NCI-H2081 (cell line): Measurements from ENCODE around the gene DENND4B.

Experiments used
- DNase-seq, 2 experiments: peaks; one replicate each; lab custom pipeline; 2025; lab: John Stamatoyannopoulos, UW

Gene DENND4B

GRCh38 chr1:153968408-153968807 is 21.9 kb upstream of the DENND4B start:
- DNase-seq = peak in 1 of 2 experiments; percentile 34

DNA sequence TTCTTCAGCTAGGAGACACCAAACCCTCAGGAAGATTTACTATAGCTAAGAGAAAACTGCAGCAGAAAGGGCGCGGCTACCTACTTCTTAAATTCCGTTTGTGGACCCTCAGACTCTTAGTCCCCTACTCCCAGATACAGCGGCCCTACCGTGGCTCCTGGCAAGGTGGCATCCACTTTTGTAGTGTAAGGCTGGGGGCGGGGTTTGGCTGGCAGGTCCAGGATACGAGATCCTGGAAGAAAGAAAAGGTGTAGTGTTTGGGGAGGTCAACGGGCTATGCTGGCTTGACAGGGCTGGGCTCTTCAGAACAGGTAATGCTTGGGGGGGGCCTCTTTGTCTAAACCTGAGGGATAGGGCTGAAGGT is 21.5 kb upstream of the DENND4B start:
- DNase-seq = peak; percentile 48 to 55

DNA sequence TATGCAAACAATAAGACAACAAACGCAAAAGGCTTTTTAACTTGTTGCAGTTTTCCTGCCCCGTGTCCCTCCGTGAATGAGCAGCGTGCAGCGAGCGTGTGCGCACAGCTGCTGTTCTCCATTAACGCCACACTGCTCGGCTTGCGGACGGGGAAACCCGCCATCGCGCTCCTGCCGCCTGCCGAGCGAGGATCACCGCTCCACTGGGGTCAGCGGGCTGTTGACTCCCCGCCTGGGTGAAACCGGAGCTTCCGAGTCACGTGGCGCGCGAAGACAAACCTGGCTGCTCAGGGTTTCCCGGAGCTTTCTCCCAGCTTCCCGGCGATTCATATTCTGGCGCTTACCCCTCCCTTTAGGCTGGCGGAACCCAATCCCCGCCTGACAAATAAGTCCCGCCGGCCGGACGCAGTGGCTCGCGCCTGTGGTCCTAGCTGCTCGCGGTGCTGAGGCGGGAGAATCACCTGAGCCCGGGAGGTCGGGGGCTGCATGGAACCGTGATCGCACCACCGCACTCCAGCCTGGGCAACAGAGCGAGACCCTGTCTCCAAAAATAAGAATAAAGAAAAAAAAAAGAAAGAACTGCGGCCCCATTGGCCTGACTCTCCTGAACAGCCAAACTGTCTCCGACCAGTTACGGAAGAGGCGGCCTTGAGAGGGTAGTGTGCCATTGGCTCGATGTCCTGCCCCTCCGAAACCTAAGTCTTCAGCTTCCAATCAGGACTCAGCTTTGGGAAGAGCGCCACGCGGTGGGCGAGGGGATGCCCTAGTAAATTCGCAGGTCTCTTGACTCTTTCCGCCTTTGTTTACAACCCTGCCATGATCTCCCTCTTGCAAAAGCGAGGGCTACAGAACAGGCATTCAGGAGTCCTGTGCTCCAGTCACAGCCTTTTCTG is 20.8 kb upstream of the DENND4B start, which contains the start of gene CREB3L4:
TSS of gene CREB3L4 (plus strand) at position 796 of the 893 bp plus-strand sequence. CDS start 624 bp downstream, outside the sequence.
- DNase-seq = peak; percentile 98 to 100

- DNase-seq = peak; percentile 30 to 60
Measured at GRCh38 chr1:153963850-153964331, 17.4 kb upstream of the DENND4B start.

GRCh38 chr1:153963030-153963849 is 16.7 kb upstream of the DENND4B start, which contains the start of gene SLC39A1:
Gene SLC39A1 (minus strand): TSS chr1:153963537. CDS start chr1:153962715, 822 bp downstream.
- peak; percentile 99 to 100 for DNase-seq

- DNase-seq = no peak
Measured at GRCh38 chr1:153962088-153963029, 15.8 kb upstream of the DENND4B start.

DNA sequence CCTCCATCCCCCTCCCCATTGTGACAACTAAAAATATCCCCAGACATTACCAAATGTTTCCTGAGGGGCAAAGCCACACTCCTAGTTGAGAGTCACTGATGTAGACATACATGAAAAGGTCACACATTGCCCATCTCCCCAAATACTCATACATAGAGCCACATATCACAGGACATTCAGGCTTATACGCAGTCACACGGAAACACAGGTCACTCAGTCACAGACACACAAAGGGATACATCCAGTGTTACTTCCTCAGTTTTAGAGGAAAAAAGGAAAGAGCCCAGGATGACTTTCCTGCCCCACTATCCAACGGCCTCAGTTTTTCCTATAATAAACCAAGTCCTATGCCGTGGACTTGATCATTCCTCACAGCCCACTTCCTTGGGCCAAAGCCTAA is 14.9 kb upstream of the DENND4B start:
- no peak for DNase-seq

DNA sequence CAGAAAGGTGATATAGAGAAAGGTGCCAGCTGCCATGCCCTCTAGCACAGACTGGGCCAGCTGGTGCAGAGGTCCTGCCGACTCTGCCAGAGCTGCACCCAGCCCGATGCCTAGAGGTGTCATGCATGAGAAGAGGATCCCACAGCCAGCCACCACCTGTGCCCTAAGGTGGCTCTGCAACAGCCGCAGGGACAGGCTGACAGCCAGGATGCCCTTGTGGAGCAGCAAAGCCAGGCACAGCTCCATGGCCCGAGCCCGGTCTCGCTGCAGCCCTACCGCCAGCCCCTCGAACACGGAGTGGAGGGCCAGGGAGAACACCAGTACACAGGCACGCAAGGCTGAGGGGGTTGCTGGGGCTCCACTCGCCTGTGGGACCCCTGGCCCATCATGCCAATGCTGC is 13.7 kb upstream of the DENND4B start:
- no peak for DNase-seq

- no peak for DNase-seq
Measured at GRCh38 chr1:153959454-153959853, 12.9 kb upstream of the DENND4B start.

GRCh38 chr1:153958961-153959260 is 12.4 kb upstream of the DENND4B start:
- DNase-seq = no peak

GRCh38 chr1:153958111-153958960 is 11.8 kb upstream of the DENND4B start, which contains the start of gene CRTC2:
Gene CRTC2 (minus strand): TSS chr1:153958612. CDS start chr1:153958497, 115 bp downstream.
- peak; percentile 99 to 100 for DNase-seq

GRCh38 chr1:153957744-153958110 is 11.2 kb upstream of the DENND4B start:
- peak in 1 of 2 experiments; percentile 56 for DNase-seq

DNA sequence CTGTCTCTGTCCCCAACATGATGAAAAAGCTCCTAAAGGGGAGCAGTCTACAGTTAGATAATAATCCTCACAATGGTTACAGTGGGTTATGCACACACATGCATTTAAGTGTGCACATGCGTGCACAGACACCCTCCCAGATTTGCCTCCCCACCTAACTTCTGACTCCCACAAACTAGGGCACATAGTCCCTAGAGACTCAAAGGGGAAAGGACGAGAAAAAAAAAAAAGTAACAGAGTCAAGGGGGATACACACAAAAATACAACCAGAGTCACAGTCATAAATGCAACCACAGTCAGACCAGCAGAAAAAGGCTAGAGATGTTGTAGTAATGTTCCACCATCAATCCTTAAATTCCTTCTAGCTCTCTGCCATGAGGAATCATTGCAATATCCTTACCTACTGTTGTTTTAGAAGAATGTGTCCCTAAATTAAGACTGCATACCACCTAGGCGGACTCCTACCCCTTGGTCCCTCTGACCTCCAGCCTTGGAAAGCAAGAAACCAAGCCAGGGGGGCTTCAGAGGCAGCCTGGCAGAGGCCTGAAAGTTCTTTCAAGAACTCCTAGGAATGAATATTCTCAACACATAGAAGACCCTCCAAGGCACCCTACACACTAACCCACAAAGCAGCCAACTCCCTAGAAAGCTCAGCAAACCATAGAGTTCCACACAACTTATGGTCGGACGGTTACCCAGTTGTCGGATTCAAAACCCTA is 10.6 kb upstream of the DENND4B start:
- no peak for DNase-seq

- DNase-seq = no peak
Measured at GRCh38 chr1:153954826-153955225, 8.3 kb upstream of the DENND4B start.

DNA sequence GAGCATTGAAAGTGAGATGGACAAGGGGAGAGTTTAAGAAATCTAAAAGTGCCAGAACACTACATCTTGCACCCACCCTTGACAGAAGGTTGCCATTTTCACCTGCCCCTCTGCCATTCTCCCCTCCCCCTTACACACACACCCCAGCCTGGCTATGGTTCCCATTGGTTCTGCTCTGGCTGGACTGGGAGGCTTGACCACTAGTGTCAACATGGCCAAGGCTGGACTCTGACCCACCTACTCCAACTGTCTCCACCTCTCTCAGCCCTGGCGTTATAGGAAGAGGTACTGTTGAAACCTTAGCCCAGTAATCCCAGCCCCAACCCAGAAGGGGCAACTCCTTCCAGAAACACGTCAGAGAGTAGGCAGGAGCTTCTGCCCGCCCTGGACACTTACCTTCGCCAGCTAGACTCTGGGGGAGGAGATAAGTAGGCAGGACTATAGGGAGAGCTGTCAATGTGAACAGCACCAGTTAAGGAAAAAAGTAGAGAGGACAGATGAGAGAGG is 7.4 kb upstream of the DENND4B start:
- DNase-seq = no peak

DNA sequence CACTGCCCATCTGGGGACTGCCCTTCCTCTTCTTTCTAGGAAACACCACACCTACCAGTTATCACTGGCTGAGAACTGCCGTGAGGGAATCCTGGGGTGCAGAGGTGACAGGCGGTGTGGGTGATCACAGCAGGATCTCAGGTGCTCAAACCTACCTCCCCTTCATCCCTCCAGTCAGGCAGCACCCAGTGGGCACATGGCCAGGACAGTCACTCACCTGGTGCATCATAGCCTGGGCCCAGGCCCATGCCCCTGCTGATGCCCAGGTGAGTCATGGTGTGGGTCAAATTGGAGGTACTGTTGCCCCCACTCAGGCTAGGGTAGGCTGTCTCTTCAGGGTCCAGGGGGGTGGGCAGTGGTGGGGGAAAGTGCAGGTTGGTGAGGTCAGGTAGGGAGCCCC is 5.3 kb upstream of the DENND4B start:
- no peak for DNase-seq

DNA sequence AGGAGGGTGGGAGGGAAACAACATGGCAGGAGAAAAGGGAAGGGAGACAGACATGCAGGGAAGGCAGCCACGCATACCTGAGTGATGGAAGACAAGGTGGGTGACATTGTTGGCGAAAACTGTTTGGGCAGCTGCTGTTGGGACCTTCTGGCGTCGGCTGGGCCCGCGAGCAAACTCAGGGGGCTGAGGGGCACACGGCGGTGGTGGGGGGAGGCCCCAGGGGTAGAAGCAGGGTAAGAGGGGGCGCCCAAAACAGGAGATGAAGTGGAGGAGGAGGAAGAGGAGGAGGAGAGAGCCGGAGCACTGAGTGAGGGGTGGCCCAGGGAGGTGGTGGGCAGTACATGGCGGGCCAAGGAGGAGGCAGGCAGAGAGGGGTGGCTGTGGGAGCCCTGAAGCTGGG is 4.7 kb upstream of the DENND4B start:
- no peak for DNase-seq

DNA sequence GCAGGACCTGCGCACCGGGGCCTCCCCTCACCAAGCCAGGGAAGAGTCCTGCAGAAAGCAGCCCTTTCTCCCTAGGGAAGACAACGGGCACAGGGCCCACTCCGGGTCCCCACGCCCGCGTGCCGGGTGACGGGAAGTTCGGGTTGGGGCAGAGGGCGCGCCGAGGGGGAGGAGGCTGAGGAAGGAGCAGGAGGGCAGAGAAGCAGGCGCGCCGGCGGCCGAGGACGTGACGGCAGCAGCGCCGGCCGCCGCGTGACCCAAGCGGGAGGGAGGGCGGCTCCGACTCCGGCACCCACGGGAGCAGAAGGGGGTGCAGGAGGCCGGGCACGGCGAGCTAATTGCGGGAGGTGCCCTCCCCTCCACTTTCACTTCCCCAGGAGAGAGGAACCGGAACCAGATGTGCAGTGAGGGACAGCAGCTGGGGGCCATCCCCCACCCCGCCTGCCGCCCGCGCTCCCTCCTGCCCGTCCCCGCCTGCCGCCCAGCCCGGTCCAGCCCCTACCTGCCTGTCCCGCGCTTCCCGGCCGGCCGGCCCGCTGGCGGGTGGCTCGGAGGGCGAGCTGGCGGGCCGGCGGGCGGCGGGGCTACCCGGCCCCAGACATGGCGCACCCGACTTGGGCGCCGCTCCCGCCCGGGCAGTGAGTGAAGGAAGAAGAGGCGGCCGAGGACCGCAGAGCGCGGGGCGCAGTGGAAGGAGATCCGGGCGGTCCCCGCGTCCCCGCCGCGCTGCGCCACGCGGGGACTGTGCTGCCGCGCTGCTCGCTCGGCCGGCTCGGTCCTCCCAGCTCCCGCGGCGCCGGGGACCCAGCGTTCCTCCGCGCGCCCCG is 510 bp downstream of the DENND4B start:
- DNase-seq = peak; percentile 54 to 59
